SK-N-SH treated with all-trans-retinoic acid at 6 μM for 48 hours (cell line): ENCODE results near the gene SPNS3.

ENCODE experiments used
- ATAC-seq: fragments of 200-7000 bp; cut with Tn5 transposase; 3 replicates; pipeline ENCODE4 v1.9.1; 2020; ENCODE audit warnings: mild to moderate bottlenecking, moderate library complexity
- ARNTL ChIP-seq: fragments of 450-650 bp; formaldehyde crosslinking; IDR thresholded peaks from 2 replicates; pipeline ENCODE4 v1.5.0; 2020; ENCODE audit warnings: low read depth, mild to moderate bottlenecking, moderate library complexity, borderline replicate concordance
- CSDC2 ChIP-seq: fragments of 250-450 bp; sonication (Bioruptor Pico); IDR thresholded peaks from 2 replicates; pipeline ENCODE4 v1.5.0; 2020; ENCODE audit warnings: mild to moderate bottlenecking, moderate library complexity
- ESRRG ChIP-seq: fragments of 250-450 bp; sonication (Bioruptor Pico); IDR thresholded peaks from 2 replicates; pipeline ENCODE4 v1.6.1; 2021; ENCODE audit warnings: mild to moderate bottlenecking
- ISL1 ChIP-seq: fragments of 250-450 bp; sonication (Bioruptor Pico); IDR thresholded peaks from 2 replicates; pipeline ENCODE4 v2.1.2; 2022; ENCODE audit warnings: mild to moderate bottlenecking, moderate library complexity
- OSR1 ChIP-seq: fragments of 250-450 bp; sonication (Bioruptor Pico); IDR thresholded peaks from 2 replicates; pipeline ENCODE4 v1.8.0; 2022; ENCODE audit warnings: moderate library complexity, mild to moderate bottlenecking, inconsistent platforms
- PPARA ChIP-seq: fragments of 250-450 bp; sonication (Bioruptor Pico); IDR thresholded peaks from 2 replicates; pipeline ENCODE4 v1.5.0; 2020; ENCODE audit warnings: mild to moderate bottlenecking, borderline replicate concordance
- RARB ChIP-seq: fragments of 250-450 bp; sonication (Bioruptor Pico); IDR thresholded peaks from 2 replicates; pipeline ENCODE4 v1.8.0; 2021; ENCODE audit warnings: mild to moderate bottlenecking, moderate library complexity
- SNAI2 ChIP-seq: fragments of 250-450 bp; sonication (Bioruptor Pico); IDR thresholded peaks from 2 replicates; pipeline ENCODE4 v1.5.0; 2020; ENCODE audit warnings: mild to moderate bottlenecking, moderate library complexity
- TCF4 ChIP-seq: fragments of 250-450 bp; sonication (Bioruptor Pico); IDR thresholded peaks from 2 replicates; pipeline ENCODE4 v1.8.0; 2021; ENCODE audit warnings: mild to moderate bottlenecking, moderate library complexity, borderline replicate concordance
- ZC3H10 ChIP-seq: fragments of 250-450 bp; sonication (Bioruptor Pico); IDR thresholded peaks from 2 replicates; pipeline ENCODE4 v1.5.1; 2021; ENCODE audit warnings: mild to moderate bottlenecking, moderate library complexity
- ZFP3 ChIP-seq: fragments of 250-450 bp; sonication (Bioruptor Pico); IDR thresholded peaks from 2 replicates; pipeline ENCODE4 v1.5.0; 2020; ENCODE audit warnings: mild to moderate bottlenecking, moderate library complexity
- ZFP30 ChIP-seq: fragments of 450-650 bp; formaldehyde crosslinking; IDR thresholded peaks from 2 replicates; pipeline ENCODE4 v1.5.0; 2022; ENCODE audit warnings: mild to moderate bottlenecking, moderate library complexity
- ZNF565 ChIP-seq: fragments of 450-650 bp; formaldehyde crosslinking; conservative IDR thresholded peaks from 2 replicates; pipeline ENCODE4 v1.5.0; 2020; ENCODE audit warnings: low read depth, mild to moderate bottlenecking, moderate library complexity
- ZNF70 ChIP-seq: fragments of 450-650 bp; formaldehyde crosslinking; IDR thresholded peaks from 2 replicates; pipeline ENCODE4 v1.5.0; 2020; ENCODE audit warnings: mild to moderate bottlenecking, moderate library complexity
- ZNF8 ChIP-seq: fragments of 450-650 bp; formaldehyde crosslinking; IDR thresholded peaks from 2 replicates; pipeline ENCODE4 v1.5.0; 2020; ENCODE audit warnings: mild to moderate bottlenecking, moderate library complexity
- TF ChIP-seq, protein P1 (sequence below): fragments of 250-450 bp; sonication (Bioruptor Pico); IDR thresholded peaks from 2 replicates; pipeline ENCODE4 v1.5.1; 2021; ENCODE audit warnings: mild to moderate bottlenecking, moderate library complexity
- TF ChIP-seq, protein P2 (sequence below): fragments of 250-450 bp; sonication (Bioruptor Pico); IDR thresholded peaks from 2 replicates; pipeline ENCODE4 v1.5.0; 2020; ENCODE audit warnings: mild to moderate bottlenecking, moderate library complexity
- TF ChIP-seq, protein P3 (sequence below): fragments of 250-450 bp; sonication (Bioruptor Pico); IDR thresholded peaks from 2 replicates; pipeline ENCODE4 v1.8.0; 2021; ENCODE audit warnings: low read depth, mild to moderate bottlenecking, moderate library complexity, borderline replicate concordance
- TF ChIP-seq, protein P4 (sequence below): fragments of 250-450 bp; sonication (Bioruptor Pico); IDR thresholded peaks from 2 replicates; pipeline ENCODE4 v1.8.0; 2020; ENCODE audit warnings: mild to moderate bottlenecking, moderate library complexity, borderline replicate concordance
- TF ChIP-seq, protein P5 (sequence below): fragments of 250-450 bp; sonication (Bioruptor Pico); IDR thresholded peaks from 2 replicates; pipeline ENCODE4 v1.5.1; 2020; ENCODE audit warnings: low read depth, mild to moderate bottlenecking, moderate library complexity

SPNS3 gene

DNA sequence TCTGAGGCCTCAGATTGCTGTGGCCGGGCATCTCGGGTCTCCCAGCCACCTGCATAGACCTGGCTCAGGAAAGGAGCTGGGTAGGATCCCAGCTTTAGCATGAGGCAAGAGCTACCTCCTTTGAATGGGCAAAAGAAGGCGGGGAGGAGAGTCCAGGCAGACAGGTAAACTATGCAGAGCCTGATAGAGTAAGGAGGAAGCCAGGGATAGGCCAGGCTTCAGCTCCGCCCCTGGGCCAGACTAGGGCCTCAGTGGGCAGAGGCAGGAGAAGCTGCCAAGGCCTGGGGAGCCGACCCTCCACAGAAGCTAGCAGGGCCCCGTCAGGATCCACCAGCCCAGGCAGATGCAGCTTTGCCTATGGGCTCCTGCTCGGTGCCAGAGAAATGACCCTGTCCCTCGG lies 44.7 kb upstream of the SPNS3 start (continued):
- TF ChIP-seq, protein P1, sequence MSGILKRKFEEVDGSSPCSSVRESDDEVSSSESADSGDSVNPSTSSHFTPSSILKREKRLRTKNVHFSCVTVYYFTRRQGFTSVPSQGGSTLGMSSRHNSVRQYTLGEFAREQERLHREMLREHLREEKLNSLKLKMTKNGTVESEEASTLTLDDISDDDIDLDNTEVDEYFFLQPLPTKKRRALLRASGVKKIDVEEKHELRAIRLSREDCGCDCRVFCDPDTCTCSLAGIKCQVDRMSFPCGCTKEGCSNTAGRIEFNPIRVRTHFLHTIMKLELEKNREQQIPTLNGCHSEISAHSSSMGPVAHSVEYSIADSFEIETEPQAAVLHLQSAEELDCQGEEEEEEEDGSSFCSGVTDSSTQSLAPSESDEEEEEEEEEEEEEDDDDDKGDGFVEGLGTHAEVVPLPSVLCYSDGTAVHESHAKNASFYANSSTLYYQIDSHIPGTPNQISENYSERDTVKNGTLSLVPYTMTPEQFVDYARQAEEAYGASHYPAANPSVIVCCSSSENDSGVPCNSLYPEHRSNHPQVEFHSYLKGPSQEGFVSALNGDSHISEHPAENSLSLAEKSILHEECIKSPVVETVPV (CRISPR knock-in tag), result no peak
- no peak for TF ChIP-seq ZFP30
- TF ChIP-seq OSR1 (CRISPR knock-in tag), result no peak
- TF ChIP-seq CSDC2 (CRISPR knock-in tag), result no peak
- TF ChIP-seq ZFP3 (CRISPR knock-in tag), result no peak

DNA sequence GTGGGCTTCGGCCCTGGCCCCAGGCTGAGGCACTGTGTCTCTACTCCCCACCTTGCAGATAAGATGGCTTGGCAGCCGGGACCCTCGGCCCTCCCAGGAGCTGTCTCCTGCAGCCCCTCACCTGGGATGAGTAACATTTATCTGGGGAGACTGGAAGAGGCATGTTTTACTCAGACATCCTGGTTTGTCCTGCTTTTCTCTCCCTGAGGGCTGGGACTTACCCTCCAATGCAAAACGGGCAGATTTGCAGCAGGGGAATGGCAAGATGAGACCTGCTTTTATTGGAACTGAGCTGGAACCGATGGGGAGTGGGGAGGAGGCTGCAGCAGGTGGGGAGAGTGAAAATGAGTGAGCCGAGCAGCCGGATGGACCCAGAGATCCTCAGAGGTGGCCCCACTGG lies 39.9 kb upstream of the SPNS3 start:
- ATAC-seq, result no peak
- no peak for TF ChIP-seq PPARA (CRISPR knock-in tag)
- TF ChIP-seq ZNF70 (CRISPR knock-in tag), result no peak
- no peak for TF ChIP-seq ESRRG
- TF ChIP-seq ISL1 (CRISPR knock-in tag), result no peak
- no peak for TF ChIP-seq ARNTL (CRISPR knock-in tag)
- TF ChIP-seq OSR1 (CRISPR knock-in tag), result no peak
- TF ChIP-seq, protein P2, sequence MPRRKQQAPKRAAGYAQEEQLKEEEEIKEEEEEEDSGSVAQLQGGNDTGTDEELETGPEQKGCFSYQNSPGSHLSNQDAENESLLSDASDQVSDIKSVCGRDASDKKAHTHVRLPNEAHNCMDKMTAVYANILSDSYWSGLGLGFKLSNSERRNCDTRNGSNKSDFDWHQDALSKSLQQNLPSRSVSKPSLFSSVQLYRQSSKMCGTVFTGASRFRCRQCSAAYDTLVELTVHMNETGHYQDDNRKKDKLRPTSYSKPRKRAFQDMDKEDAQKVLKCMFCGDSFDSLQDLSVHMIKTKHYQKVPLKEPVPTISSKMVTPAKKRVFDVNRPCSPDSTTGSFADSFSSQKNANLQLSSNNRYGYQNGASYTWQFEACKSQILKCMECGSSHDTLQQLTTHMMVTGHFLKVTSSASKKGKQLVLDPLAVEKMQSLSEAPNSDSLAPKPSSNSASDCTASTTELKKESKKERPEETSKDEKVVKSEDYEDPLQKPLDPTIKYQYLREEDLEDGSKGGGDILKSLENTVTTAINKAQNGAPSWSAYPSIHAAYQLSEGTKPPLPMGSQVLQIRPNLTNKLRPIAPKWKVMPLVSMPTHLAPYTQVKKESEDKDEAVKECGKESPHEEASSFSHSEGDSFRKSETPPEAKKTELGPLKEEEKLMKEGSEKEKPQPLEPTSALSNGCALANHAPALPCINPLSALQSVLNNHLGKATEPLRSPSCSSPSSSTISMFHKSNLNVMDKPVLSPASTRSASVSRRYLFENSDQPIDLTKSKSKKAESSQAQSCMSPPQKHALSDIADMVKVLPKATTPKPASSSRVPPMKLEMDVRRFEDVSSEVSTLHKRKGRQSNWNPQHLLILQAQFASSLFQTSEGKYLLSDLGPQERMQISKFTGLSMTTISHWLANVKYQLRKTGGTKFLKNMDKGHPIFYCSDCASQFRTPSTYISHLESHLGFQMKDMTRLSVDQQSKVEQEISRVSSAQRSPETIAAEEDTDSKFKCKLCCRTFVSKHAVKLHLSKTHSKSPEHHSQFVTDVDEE (CRISPR knock-in tag), result no peak
- no peak for TF ChIP-seq ZNF8 (CRISPR knock-in tag)
- TF ChIP-seq SNAI2 (CRISPR knock-in tag), result no peak

DNA sequence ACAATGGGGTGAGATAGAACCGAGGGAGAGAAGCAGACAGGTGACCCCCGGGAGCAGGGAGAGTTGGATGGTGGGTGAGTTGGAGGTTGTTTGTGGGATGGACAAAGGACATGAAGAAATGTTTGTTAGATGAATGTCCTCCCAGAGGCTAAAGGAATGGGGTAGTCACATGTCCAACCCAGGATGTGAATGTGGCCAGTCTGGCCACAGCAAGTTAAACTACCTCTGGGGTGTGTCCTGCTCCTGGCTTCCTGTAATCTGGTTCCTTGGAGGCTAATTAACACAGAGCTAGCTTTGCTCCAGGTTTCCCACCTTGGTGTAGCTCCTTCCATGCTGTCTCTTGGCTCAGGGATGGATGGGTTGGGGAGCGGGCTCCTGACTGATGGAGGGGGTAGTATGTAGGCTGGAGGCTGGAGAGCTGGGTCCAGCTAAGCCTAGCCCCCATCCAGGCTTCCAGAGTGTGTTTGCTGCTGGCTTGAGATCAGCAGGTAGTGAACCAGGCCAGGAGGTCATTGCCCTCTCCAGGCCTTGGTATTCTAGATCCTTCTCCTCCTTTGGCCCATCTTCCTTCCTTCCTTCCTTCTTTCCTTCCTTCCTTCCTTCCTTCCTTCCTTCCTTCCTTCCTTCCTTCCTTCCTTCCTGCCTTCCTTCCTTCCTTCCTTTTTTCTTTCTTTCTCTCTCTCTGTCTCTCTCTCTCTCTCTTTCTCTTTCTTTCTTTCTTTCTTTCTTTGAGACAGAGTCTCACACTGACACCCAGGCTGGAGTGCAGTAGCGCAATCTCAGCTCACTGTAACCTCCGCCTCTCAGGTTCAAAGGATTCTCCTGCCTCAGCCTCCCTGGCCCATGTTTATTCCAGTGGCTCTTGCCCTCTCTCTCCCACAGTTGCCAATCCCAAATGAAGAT lies 39.3 kb upstream of the SPNS3 start:
- ATAC-seq, result no peak
- no peak for TF ChIP-seq ZNF565
- no peak for TF ChIP-seq PPARA (CRISPR knock-in tag)
- TF ChIP-seq ZFP3 (CRISPR knock-in tag), result no peak
- TF ChIP-seq, protein P3, sequence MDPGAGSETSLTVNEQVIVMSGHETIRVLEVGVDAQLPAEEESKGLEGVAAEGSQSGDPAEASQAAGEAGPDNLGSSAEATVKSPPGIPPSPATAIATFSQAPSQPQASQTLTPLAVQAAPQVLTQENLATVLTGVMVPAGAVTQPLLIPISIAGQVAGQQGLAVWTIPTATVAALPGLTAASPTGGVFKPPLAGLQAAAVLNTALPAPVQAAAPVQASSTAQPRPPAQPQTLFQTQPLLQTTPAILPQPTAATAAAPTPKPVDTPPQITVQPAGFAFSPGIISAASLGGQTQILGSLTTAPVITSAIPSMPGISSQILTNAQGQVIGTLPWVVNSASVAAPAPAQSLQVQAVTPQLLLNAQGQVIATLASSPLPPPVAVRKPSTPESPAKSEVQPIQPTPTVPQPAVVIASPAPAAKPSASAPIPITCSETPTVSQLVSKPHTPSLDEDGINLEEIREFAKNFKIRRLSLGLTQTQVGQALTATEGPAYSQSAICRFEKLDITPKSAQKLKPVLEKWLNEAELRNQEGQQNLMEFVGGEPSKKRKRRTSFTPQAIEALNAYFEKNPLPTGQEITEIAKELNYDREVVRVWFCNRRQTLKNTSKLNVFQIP, result no peak
- TF ChIP-seq, all 23 proteins: peak for 0

DNA sequence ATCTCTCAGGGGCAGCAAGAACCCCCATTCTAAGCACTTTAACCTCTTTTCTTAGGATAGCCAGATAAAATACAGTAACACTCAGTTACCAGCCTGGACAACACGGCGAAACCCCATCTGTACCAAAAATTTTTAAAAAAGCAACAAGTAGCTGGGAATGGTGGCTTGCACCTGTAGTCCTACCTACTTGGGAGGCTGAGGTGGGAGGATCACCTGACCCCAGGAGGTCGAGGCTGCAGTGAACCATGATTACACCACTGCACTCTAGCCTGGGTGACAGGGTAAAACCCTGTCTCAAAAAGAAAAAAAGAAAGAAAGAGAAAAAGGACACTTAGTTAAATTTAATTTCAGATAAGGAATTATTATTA lies 38.6 kb upstream of the SPNS3 start:
- ATAC-seq, result no peak
- no peak for TF ChIP-seq TCF4
- no peak for TF ChIP-seq SNAI2 (CRISPR knock-in tag)
- no peak for TF ChIP-seq OSR1 (CRISPR knock-in tag)
- no peak for TF ChIP-seq ZNF8 (CRISPR knock-in tag)
- no peak for TF ChIP-seq RARB (CRISPR knock-in tag)
- no peak for TF ChIP-seq ESRRG
- TF ChIP-seq, protein P1 (CRISPR knock-in tag), result no peak
- no peak for TF ChIP-seq ZC3H10 (CRISPR knock-in tag)
- no peak for TF ChIP-seq ZFP30
- TF ChIP-seq, protein P4, sequence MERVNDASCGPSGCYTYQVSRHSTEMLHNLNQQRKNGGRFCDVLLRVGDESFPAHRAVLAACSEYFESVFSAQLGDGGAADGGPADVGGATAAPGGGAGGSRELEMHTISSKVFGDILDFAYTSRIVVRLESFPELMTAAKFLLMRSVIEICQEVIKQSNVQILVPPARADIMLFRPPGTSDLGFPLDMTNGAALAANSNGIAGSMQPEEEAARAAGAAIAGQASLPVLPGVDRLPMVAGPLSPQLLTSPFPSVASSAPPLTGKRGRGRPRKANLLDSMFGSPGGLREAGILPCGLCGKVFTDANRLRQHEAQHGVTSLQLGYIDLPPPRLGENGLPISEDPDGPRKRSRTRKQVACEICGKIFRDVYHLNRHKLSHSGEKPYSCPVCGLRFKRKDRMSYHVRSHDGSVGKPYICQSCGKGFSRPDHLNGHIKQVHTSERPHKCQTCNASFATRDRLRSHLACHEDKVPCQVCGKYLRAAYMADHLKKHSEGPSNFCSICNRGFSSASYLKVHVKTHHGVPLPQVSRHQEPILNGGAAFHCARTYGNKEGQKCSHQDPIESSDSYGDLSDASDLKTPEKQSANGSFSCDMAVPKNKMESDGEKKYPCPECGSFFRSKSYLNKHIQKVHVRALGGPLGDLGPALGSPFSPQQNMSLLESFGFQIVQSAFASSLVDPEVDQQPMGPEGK (CRISPR knock-in tag), result no peak
- TF ChIP-seq, protein P5, sequence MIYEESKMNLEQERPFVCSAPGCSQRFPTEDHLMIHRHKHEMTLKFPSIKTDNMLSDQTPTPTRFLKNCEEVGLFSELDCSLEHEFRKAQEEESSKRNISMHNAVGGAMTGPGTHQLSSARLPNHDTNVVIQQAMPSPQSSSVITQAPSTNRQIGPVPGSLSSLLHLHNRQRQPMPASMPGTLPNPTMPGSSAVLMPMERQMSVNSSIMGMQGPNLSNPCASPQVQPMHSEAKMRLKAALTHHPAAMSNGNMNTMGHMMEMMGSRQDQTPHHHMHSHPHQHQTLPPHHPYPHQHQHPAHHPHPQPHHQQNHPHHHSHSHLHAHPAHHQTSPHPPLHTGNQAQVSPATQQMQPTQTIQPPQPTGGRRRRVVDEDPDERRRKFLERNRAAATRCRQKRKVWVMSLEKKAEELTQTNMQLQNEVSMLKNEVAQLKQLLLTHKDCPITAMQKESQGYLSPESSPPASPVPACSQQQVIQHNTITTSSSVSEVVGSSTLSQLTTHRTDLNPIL, result no peak
- TF ChIP-seq, all 23 proteins: peak for 0
